CD4-positive, CD25-positive, alpha-beta regulatory T cell (primary cell): ENCODE measurements around the gene CD59. TPM values are rescaled to one million over a fixed set of nuclear protein-coding genes. Genes with fewer than 3 reads are reported as not detected.
A peak's percentile ranks its signal among the peaks of the same experiment; 100 is the strongest.

ENCODE experiments used
- ATAC-seq, 2 donors: fragments of 150-1000 bp; cut with Tn5 transposase; one replicate each; pipeline ENCODE4 v1.10.0; 2021; ENCODE audit warnings: low read depth in 2 of 2, moderate number of reproducible peaks in 2 of 2, moderate library complexity in 1 of 2
- DNase-seq, 3 donors: peaks; one replicate each; pipeline versions ENCODE4 v3.0.0 to v3.0.0-alpha.2; 2012 to 2022; ENCODE audit warnings: mixed read lengths in 1 of 3
- H3K27ac ChIP-seq: one replicate; pipeline ENCODE4 v1.7.0; 2013; ENCODE audit warnings: mild to moderate bottlenecking, low read length; ENCODE audit not compliant: insufficient read depth, poor library complexity, severe bottlenecking
- H3K27me3 ChIP-seq: one replicate; pipeline ENCODE4 v1.7.0; 2013; ENCODE audit warnings: low read length; ENCODE audit not compliant: control insufficient read depth, insufficient read depth
- H3K36me3 ChIP-seq: one replicate; pipeline ENCODE4 v1.7.0; 2013; ENCODE audit warnings: mild to moderate bottlenecking, low read length, moderate library complexity; ENCODE audit not compliant: control insufficient read depth, insufficient read depth
- H3K4me1 ChIP-seq: 2 replicates; pipeline ENCODE4 v1.7.0; 2013; ENCODE audit warnings: mild to moderate bottlenecking, low read length; ENCODE audit not compliant: insufficient read depth, control insufficient read depth, poor library complexity, severe bottlenecking
- H3K4me3 ChIP-seq: one replicate; pipeline ENCODE4 v1.7.0; 2013; ENCODE audit warnings: low read depth, mild to moderate bottlenecking, low read length, moderate library complexity
- H3K9me3 ChIP-seq, 2 experiments: 1 replicate in 1 of 2; 2 replicates in 1 of 2; pipeline ENCODE4 v1.7.0; 2013; ENCODE audit warnings: low read length in 2 of 2, mild to moderate bottlenecking in 1 of 2, moderate library complexity in 1 of 2; ENCODE audit not compliant: control insufficient read depth in 2 of 2
- H3K27ac Mint-ChIP-seq, 3 donors: one replicate each; pipeline ENCODE4 v1.8.0; 2020 to 2022; ENCODE audit warnings: mild to moderate bottlenecking in 3 of 3, mixed read lengths in 3 of 3, moderate library complexity in 2 of 3
- H3K27me3 Mint-ChIP-seq: one replicate; pipeline ENCODE4 v1.8.0; 2022; ENCODE audit warnings: mild to moderate bottlenecking, mixed read lengths
- H3K36me3 Mint-ChIP-seq: one replicate; pipeline ENCODE4 v1.8.0; 2020; ENCODE audit warnings: mixed read lengths
- H3K4me1 Mint-ChIP-seq, 4 donors: one replicate each; pipeline ENCODE4 v1.8.0; 2020 to 2022; ENCODE audit warnings: mixed read lengths in 4 of 4, mild to moderate bottlenecking in 1 of 4
- H3K4me3 Mint-ChIP-seq, 4 donors: one replicate each; pipeline ENCODE4 v1.8.0; 2020 to 2022; ENCODE audit warnings: mild to moderate bottlenecking in 4 of 4, mixed read lengths in 4 of 4, moderate library complexity in 3 of 4
- H3K9me3 Mint-ChIP-seq, 7 donors: one replicate each; pipeline ENCODE4 v1.8.0; 2020 to 2022; ENCODE audit warnings: mixed read lengths in 7 of 7, mild to moderate bottlenecking in 3 of 7, moderate library complexity in 2 of 7
- polyA plus RNA-seq, 4 donors: library from polyadenylated mRNA; unstranded; fragments of 300-500 nt; fragmentation: Illumina TruSeq; gene quantifications; one replicate each; pipeline ENCODE4 v1.2.3, GENCODE V29; 2021
- total RNA-seq: library from RNA; stranded (reverse); gene quantifications from one replicate; pipeline ENCODE4 v1.2.3, GENCODE V29; 2022

The CD59 gene
- total and polyA plus RNA-seq, 5 donors from 2014 or later: 80.3 to 388 (median 190) TPM

GRCh38 chr11:33767624-33768023, 31.4 kb upstream of the CD59 start:
- H3K4me3 Mint-ChIP-seq: no peak overlapping the region
- no peak for DNase-seq
- no peaks in the 10 kb centered on the region for H3K27me3 Mint-ChIP-seq
- H3K36me3 ChIP-seq: peaks cover 76% of the 10 kb centered on the region
- H3K4me3 ChIP-seq: no peak overlapping the region
- peaks cover 0 to 8% (median 0%) of the 10 kb centered on the region in 7 donors for H3K9me3 Mint-ChIP-seq
- H3K27me3 ChIP-seq: no peaks in the 10 kb centered on the region
- H3K4me1 Mint-ChIP-seq: peaks cover 27 to 63% (median 43%) of the 10 kb centered on the region in 4 donors
- no peak overlapping the region for H3K27ac Mint-ChIP-seq
- no peak overlapping the region for H3K27ac ChIP-seq
- H3K36me3 Mint-ChIP-seq: peaks cover 51% of the 10 kb centered on the region
- H3K9me3 ChIP-seq: no peaks in the 10 kb centered on the region
- no peak for ATAC-seq
- H3K4me1 ChIP-seq: peaks cover 19% of the 10 kb centered on the region

- no peak overlapping the region for H3K27ac Mint-ChIP-seq
These were observed 29.9 kb upstream of the CD59 start for GRCh38 chr11:33766085-33766484.

GRCh38 chr11:33761471-33761870, 25.2 kb upstream of the CD59 start:
- Histone ChIP-seq H3K4me3 (no peak overlapping the region), H3K4me1 (no peaks in the 10 kb centered on the region), H3K36me3 (peaks cover 88% of the 10 kb centered on the region), H3K27me3 (no peaks in the 10 kb centered on the region), H3K9me3 (no peaks in the 10 kb centered on the region), H3K27ac (no peak overlapping the region)
- Mint-ChIP-seq H3K36me3 (peaks cover 73% of the 10 kb centered on the region), H3K4me1 (peaks cover 20 to 49% (median 47%) of the 10 kb centered on the region in 4 donors), H3K9me3 (peaks cover 0 to 8% (median 0%) of the 10 kb centered on the region in 7 donors), H3K4me3 (no peak overlapping the region), H3K27ac (peak overlapping the region in 2 of 3 donors; percentile 31 to 74), H3K27me3 (no peaks in the 10 kb centered on the region)
- DNase-seq (no peak), ATAC-seq (no peak)

More at GRCh38 chr11:33766085-33766484, 29.9 kb upstream of the CD59 start:
- DNase-seq: no peak
- Histone ChIP-seq H3K4me3 (no peak overlapping the region), H3K27me3 (no peaks in the 10 kb centered on the region), H3K27ac (no peak overlapping the region), H3K9me3 (no peaks in the 10 kb centered on the region), H3K36me3 (peaks cover 85% of the 10 kb centered on the region), H3K4me1 (peaks cover 4% of the 10 kb centered on the region)
- ATAC-seq: no peak
- Mint-ChIP-seq H3K36me3 (peaks cover 62% of the 10 kb centered on the region), H3K4me1 (peaks cover 21 to 58% (median 41%) of the 10 kb centered on the region in 4 donors), H3K27me3 (no peaks in the 10 kb centered on the region), H3K9me3 (peaks cover 0 to 8% (median 0%) of the 10 kb centered on the region in 7 donors), H3K4me3 (peak overlapping the region in 1 of 4 donors; percentile 9)

GRCh38 chr11:33753304-33753967, 17.2 kb upstream of the CD59 start:
- Mint-ChIP-seq H3K27ac (peak overlapping the region in 2 of 3 donors; percentile 0 to 5), H3K9me3 (no peaks in the 10 kb centered on the region)
- no peak for ATAC-seq

GRCh38 chr11:33751878-33752277, 15.7 kb upstream of the CD59 start:
- Mint-ChIP-seq H3K4me1 (peaks cover 0 to 9% (median 4%) of the 10 kb centered on the region in 4 donors), H3K27me3 (no peaks in the 10 kb centered on the region), H3K27ac (no peak overlapping the region), H3K9me3 (no peaks in the 10 kb centered on the region), H3K4me3 (no peak overlapping the region), H3K36me3 (peaks cover 30% of the 10 kb centered on the region)
- no peaks in the 10 kb centered on the region for H3K9me3 ChIP-seq
- H3K36me3 ChIP-seq: peaks cover 83% of the 10 kb centered on the region
- ATAC-seq (no peak), DNase-seq (no peak)
- H3K4me3 ChIP-seq: no peak overlapping the region
- no peaks in the 10 kb centered on the region for H3K4me1 ChIP-seq
- no peaks in the 10 kb centered on the region for H3K27me3 ChIP-seq
- H3K27ac ChIP-seq: no peak overlapping the region

More at GRCh38 chr11:33753304-33753967, 17.2 kb upstream of the CD59 start:
- peak in 1 of 3 donors; percentile 20 for DNase-seq
- no peaks in the 10 kb centered on the region for H3K27me3 ChIP-seq
- peaks cover 20% of the 10 kb centered on the region for H3K36me3 Mint-ChIP-seq
- H3K4me3 Mint-ChIP-seq: no peak overlapping the region
- H3K36me3 ChIP-seq: peaks cover 86% of the 10 kb centered on the region
- H3K4me1 ChIP-seq: no peaks in the 10 kb centered on the region
- no peak overlapping the region for H3K4me3 ChIP-seq
- H3K9me3 ChIP-seq: no peaks in the 10 kb centered on the region
- no peak overlapping the region for H3K27ac ChIP-seq
- no peaks in the 10 kb centered on the region for H3K27me3 Mint-ChIP-seq
- peaks cover 0 to 8% (median 3%) of the 10 kb centered on the region in 4 donors for H3K4me1 Mint-ChIP-seq

- H3K27ac ChIP-seq: no peak overlapping the region
- DNase-seq: no peak
- no peaks in the 10 kb centered on the region for H3K27me3 ChIP-seq
- Mint-ChIP-seq H3K27ac (peak overlapping the region in 1 of 3 donors; percentile 27), H3K36me3 (peaks cover 43% of the 10 kb centered on the region), H3K4me1 (peaks cover 0 to 19% (median 3%) of the 10 kb centered on the region in 4 donors), H3K27me3 (no peaks in the 10 kb centered on the region), H3K4me3 (no peak overlapping the region), H3K9me3 (no peaks in the 10 kb centered on the region)
- peaks cover 79% of the 10 kb centered on the region for H3K36me3 ChIP-seq
- H3K9me3 ChIP-seq: no peaks in the 10 kb centered on the region
- no peak for ATAC-seq
- no peak overlapping the region for H3K4me3 ChIP-seq
- no peaks in the 10 kb centered on the region for H3K4me1 ChIP-seq
These were observed 11.8 kb upstream of the CD59 start for GRCh38 chr11:33747979-33748378.

- peaks cover 0 to 19% (median 4%) of the 10 kb centered on the region in 4 donors for H3K4me1 Mint-ChIP-seq
- Histone ChIP-seq H3K27me3 (no peaks in the 10 kb centered on the region), H3K36me3 (peaks cover 44% of the 10 kb centered on the region), H3K4me1 (no peaks in the 10 kb centered on the region), H3K9me3 (no peaks in the 10 kb centered on the region), H3K4me3 (no peak overlapping the region), H3K27ac (no peak overlapping the region)
- H3K4me3 Mint-ChIP-seq: no peak overlapping the region
- H3K9me3 Mint-ChIP-seq: no peaks in the 10 kb centered on the region
- no peak overlapping the region for H3K27ac Mint-ChIP-seq
- H3K36me3 Mint-ChIP-seq: peaks cover 39% of the 10 kb centered on the region
- no peaks in the 10 kb centered on the region for H3K27me3 Mint-ChIP-seq
- no peak for ATAC-seq
- DNase-seq: no peak
These were observed 7.1 kb upstream of the CD59 start for GRCh38 chr11:33743291-33743690.
